GM21737 (cell line): ENCODE measurements around the gene FAM83F.
"Not testable (repeated sequence)": the region's sequence is repeated elsewhere in the genome, so short reads cannot be mapped to it uniquely, and the experiment has no call there.

Experiments
- ATAC-seq: cut with Tn5 transposase; IDR thresholded peaks from one replicate; pipeline ENCODE4 v1.9.1; 2021; ENCODE audit warnings: mild to moderate bottlenecking, moderate library complexity; ENCODE audit not compliant: unreplicated experiment

The FAM83F gene

DNA sequence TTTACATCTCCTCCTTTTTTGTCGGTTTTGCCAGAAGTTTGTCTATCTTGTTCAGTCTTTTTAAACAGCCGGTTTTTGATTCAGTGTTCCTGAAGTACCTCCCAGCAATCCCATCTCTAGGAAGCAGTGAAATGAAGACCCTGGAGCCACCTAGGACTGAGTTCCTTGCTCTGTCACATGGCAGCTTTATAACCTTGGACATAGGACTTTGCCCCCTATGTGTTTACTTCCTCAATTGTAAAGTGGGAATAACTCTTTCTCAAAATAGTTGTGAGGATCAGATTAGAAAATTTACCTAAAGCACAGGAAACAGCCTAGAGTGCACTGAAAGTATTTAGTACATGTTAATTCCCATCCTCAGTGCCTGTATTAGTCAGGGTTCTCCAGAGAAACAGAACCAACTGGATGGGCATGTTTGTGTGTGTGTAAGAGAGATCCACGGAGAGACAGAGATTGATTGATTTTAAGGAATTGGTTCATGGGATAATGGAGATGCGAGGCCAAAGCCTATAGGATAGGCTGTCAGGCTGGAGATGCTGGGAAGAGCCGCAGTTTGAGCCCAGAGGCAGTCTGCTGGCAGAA, 20.0 kb downstream of the FAM83F start:
- no peak for ATAC-seq

GRCh38 chr22:40015358-40015976, 20.7 kb downstream of the FAM83F start:
- ATAC-seq: no peak

GRCh38 chr22:40018051-40018450, 23.3 kb downstream of the FAM83F start:
- ATAC-seq: no peak

DNA sequence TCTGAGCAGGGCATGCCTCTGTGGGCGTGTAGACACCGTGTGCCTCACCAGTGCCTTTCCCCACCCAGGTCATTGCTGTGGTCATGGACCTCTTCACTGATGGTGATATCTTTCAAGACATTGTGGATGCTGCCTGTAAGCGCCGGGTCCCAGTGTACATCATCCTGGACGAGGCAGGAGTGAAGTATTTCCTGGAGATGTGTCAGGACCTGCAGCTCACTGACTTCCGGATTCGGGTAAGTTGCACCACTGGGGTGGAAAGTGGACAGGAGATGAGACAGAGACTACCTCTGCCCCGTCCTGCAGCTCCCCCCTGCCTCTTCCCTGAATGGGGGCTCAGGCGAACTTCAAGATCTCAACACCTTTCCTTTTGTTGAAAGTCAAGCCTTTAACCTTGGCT, 24.3 kb downstream of the FAM83F start:
- ATAC-seq: no peak

GRCh38 chr22:40020956-40021355, 26.2 kb downstream of the FAM83F start:
- no peak for ATAC-seq

- no peak for ATAC-seq
These were observed 26.7 kb downstream of the FAM83F start for GRCh38 chr22:40021401-40022000.

- no peak for ATAC-seq
These were observed 27.9 kb downstream of the FAM83F start for GRCh38 chr22:40022536-40023240.

- ATAC-seq: no peak
These were observed 28.6 kb downstream of the FAM83F start for GRCh38 chr22:40023341-40023841.

DNA sequence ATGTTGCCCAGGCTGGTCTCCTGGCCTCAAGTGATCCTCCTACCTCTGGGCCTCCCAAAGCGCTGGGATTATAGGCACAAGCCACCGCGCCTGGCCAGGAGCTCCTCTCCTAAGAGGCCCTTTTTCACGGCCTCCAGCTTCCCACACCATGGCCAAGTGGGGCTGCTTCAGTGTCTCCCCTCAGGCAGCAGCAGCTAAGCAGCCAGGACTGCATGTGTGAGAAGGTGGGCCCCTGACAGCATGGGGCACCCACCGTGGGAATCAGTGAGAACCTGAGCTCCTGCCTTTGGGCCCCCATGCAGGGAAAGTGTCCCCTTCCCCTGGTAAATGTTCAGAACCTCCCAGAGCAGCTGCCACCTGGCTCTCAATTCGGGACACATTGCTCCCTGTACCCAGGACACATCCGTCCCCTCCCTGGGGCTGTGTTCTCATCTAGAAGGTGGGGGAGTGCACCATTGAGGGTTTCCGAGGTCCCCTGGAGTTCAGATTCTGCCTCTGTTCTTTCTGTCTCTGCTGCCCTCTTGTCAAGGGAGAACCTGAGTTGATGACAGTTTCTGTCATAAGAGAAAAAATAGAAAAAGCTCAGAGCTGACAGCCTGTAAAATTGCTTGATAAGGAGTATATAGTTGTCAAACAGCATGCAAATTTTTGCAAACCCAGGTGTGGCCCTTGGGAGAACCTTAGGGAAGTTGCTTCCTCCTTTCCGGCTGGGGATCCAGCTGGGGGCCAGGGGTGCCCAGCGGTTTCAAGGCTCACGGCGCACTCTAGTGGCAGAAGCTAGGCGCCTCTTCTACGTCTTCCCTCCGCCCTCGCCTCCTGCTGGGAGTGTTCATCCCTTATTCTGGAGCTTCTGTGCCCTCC, 29.7 kb downstream of the FAM83F start:
- ATAC-seq: no peak

DNA sequence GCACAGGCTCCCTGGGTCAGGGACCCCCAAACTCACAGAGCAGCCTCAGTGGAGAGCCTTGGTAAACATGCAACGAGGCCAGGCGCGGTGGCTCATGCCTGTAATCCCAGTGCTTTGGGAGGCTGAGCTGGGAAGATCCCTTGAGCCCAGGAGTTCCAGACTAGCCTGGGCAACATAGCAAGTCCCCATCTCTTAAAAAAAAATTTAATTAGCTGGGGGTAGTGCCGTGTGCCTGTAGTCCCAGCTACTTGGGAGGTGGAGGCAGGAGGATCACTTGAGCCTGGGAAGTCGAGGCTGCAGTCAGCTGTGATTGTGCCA, 30.3 kb downstream of the FAM83F start:
- not testable (repeated sequence) for ATAC-seq

GRCh38 chr22:40025856-40026255, 31.1 kb downstream of the FAM83F start:
- no peak for ATAC-seq

DNA sequence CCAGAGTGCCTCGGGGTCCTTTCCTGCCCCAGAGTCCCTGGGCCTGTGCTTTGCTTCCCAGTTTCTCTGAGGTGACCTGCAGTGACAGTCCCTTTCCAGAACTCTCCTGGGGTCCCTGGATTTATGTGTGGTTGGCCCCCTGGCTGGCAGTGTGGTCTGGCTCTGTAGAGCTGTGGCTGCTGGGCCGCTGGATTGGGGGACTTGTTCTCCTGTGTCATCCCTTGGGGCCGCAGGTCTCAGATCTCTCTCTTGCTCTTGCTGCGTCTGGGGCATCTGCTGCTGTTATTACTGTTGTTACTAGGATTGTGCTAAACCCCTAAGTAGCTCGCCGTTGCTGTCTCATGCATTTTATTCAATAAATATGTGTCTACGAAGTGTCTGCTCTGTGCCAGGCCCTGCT, 31.9 kb downstream of the FAM83F start:
- ATAC-seq: no peak

DNA sequence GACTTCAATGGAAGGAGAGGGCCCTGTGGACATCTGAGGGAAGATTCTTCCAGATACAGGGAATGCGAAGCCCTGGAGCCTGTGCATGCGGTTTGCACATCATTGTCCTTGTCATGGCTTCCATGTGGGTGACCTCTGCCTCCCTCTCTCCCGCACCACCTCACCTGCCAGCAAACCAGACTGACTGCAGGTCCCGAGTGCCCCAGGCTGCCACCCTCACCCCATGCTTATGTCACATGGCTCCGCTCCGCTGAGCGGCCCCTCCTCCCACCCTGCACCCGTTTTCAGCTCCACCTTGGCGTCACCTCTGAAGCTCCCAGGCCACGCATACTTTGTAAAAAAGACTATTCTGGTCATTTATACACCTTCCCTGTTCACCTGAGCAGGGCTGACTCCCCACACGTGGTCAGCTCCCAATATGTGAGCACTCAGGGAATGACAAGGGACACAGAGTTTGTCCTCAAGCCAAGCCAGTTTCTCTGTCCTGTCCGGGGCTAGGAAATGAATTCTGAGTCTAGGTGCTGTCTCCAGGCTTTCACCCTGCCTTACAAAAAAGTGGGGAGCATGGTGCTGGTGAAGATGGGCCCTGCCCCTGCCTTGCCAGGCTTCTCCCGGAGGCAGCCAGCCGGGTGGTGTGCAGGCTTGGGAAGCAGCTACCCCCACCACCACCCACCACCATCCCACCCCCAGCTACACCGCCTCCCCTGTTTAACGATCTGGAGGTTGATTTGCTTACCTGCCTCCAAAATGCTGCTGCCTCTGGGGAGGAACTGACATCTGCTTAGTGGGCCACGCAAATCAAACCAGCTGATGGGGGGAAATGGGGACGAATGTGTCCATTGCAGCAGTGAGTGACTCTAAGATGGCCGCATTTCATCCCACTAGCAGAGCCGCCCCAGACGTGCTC, 32.7 kb downstream of the FAM83F start:
- ATAC-seq: no peak

DNA sequence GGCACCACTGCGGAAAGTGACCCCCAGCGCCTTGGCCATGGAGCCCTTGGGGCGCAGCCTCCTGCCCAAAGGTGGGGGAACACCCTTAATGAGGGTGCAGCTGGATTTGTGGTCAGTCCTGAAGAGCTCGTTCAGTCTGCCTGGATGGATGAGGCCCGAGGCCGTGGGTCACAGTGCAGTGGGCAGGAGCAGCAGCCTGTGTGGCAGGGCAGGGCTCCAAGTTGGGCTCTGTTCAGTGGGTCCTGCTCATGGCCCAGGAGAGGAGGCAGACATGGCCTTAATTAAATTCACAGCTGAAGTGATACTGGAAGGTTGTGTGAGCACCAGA, 33.3 kb downstream of the FAM83F start:
- no peak for ATAC-seq

DNA sequence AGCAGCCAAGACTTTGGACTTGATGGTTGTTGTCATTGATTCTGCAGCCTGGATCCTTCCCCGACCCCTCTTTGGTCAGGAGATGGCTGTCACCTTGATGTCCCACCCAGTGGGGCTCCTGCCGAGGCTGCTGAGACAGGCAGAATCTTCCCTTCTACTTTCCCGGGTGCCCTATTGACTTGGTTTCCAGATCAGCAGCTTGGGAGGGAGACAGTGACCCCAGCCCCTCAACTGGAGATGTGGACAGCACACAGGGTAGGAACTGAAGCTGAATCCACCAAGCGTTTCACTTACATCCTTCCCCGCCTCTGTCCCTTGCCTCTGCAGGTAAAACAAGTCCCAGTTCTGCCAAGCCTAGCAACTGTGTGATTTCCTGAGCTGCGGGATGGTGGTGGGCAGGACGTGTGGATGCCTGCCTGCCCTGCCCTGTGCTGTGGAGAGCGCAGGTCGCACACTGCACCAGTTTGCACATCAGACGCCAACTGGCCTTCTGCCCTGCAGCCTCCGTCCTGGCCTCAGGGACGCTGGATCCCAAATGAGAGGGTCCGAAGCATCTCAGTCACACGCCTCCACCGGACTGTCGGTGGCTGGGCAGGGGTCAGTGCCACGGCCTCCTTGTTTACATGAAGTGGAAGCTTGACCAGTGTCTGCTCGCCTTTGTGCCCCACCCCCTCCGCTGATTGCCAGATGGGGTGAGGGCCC, 34.6 kb downstream of the FAM83F start:
- ATAC-seq: no peak

- ATAC-seq: no peak
These were observed 35.4 kb downstream of the FAM83F start for GRCh38 chr22:40030026-40030757.

DNA sequence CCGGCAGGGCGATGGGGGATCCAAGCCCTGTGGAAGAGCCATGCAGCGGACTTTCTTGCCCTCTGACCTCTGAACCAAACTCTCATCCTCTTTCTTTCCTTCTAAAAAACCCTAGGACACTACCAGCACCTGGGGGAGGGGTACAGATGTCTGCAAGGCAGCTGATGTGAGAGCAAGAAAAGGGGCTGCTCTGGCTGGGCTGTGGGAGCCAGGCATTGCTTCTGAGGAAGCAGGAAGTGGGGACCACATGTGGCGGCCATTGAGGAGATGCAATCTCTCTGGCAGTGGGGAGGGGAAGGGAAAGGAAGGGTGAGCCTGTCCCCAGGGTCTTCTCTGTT, 36.0 kb downstream of the FAM83F start:
- no peak for ATAC-seq

DNA sequence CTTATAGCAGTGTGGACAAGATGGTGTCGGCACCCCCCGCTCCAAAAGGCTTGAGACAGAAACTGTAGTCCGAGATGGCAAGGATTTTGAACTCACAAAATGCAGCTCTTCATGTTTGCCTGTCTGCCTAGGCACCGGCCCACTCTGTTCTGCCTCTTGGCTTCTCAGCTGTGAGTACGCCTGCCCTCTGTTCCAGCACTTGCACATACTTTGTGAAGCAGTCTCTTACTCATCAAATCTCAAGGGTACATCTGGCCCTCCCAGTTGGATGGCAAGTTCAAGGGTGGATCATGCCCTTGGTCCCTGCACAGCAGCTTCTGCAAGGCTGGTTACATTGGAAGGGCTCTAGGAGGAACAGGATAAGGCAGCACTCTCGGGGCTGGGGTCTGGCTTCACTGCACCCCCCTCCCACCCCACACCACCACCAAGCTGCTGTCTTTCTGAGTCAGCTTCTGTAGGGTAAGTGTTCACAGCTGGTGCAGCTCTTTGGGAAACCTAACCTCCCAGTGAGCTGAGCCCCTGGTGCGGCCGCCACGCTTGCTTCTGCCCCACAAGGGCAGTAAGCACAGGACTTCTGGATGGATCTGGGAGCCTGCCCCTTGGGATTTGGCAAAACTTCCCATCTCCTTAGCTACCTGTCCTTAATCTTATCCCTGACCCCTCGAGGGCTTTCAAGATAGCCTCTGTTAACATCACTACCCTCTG, 37.2 kb downstream of the FAM83F start:
- no peak for ATAC-seq
